GM23338 (cell line): Measurements from ENCODE around the gene EFS. TPM values are rescaled to one million over a fixed set of nuclear protein-coding genes. Genes with fewer than 3 reads are reported as not detected.

ENCODE experiments used
- ATAC-seq: fragments of 200-7000 bp; cut with Tn5 transposase; 3 replicates; pipeline ENCODE4 v1.9.1; 2020
- DNase-seq: peaks from one replicate; pipeline ENCODE4 v3.0.0-alpha.2; 2015; ENCODE audit warnings: low spot score
- H2AFZ ChIP-seq: fragments of 200-600 bp; sonication (generic); 2 replicates; pipeline ENCODE4 v1.8.0; 2016; ENCODE audit warnings: antibody characterized with exemption, mild to moderate bottlenecking, moderate library complexity
- H3F3A ChIP-seq: fragments of 200-600 bp; sonication (generic); replicated peaks from 2 replicates; pipeline ENCODE4 v1.8.0; 2017; ENCODE audit warnings: antibody characterized with exemption, mixed run types, low read depth
- H3K27ac ChIP-seq: fragments of 200-600 bp; sonication (generic); 2 replicates; pipeline ENCODE4 v1.6.1; 2016; ENCODE audit warnings: low read depth
- H3K27me3 ChIP-seq: fragments of 200-600 bp; sonication (generic); 2 replicates; pipeline ENCODE4 v1.8.0; 2016; ENCODE audit warnings: mild to moderate bottlenecking, mixed run types, moderate library complexity; ENCODE audit not compliant: insufficient read depth
- H3K36me3 ChIP-seq: fragments of 200-600 bp; sonication (generic); 2 replicates; pipeline ENCODE4 v1.8.0; 2016; ENCODE audit warnings: mild to moderate bottlenecking; ENCODE audit not compliant: insufficient read depth
- H3K4me1 ChIP-seq: fragments of 200-600 bp; sonication (generic); 2 replicates; pipeline ENCODE4 v1.8.0; 2016; ENCODE audit warnings: mild to moderate bottlenecking, moderate library complexity; ENCODE audit not compliant: insufficient read depth
- H3K4me2 ChIP-seq: fragments of 200-600 bp; sonication (generic); 2 replicates; pipeline ENCODE4 v1.7.1; 2017; ENCODE audit warnings: mixed run types
- H3K4me3 ChIP-seq: fragments of 200-600 bp; sonication (generic); 2 replicates; pipeline ENCODE4 v1.6.1; 2016; ENCODE audit warnings: mixed run types
- H3K79me2 ChIP-seq: fragments of 200-600 bp; sonication (generic); replicated peaks from 2 replicates; pipeline ENCODE4 v1.8.0; 2017; ENCODE audit warnings: mild to moderate bottlenecking; ENCODE audit not compliant: insufficient read depth
- H3K9me2 ChIP-seq: fragments of 200-600 bp; sonication (generic); 2 replicates; pipeline ENCODE4 v1.8.0; 2017; ENCODE audit not compliant: insufficient read depth
- H4K20me1 ChIP-seq: fragments of 200-600 bp; sonication (generic); replicated peaks from 2 replicates; pipeline ENCODE4 v1.8.0; 2017; ENCODE audit warnings: mild to moderate bottlenecking; ENCODE audit not compliant: insufficient read depth
- H3K27ac Mint-ChIP-seq: 2 replicates; pipeline ENCODE4 v1.8.0; 2020; ENCODE audit warnings: inconsistent platforms, mild to moderate bottlenecking, moderate library complexity, mixed read lengths
- H3K27me3 Mint-ChIP-seq: 3 replicates; pipeline ENCODE4 v1.8.0; 2022; ENCODE audit warnings: low read depth, mild to moderate bottlenecking, moderate library complexity, mixed read lengths, inconsistent platforms; ENCODE audit not compliant: insufficient read depth, poor library complexity
- H3K36me3 Mint-ChIP-seq: 3 replicates; pipeline ENCODE4 v1.8.0; 2021; ENCODE audit warnings: low read depth, mild to moderate bottlenecking, inconsistent platforms, moderate library complexity, mixed read lengths
- H3K4me1 Mint-ChIP-seq: 3 replicates; pipeline ENCODE4 v1.8.0; 2020; ENCODE audit warnings: mild to moderate bottlenecking, inconsistent platforms, mixed read lengths
- H3K4me3 Mint-ChIP-seq: 3 replicates; pipeline ENCODE4 v1.8.0; 2021; ENCODE audit warnings: moderate library complexity, mild to moderate bottlenecking, inconsistent platforms, mixed read lengths
- H3K9me3 Mint-ChIP-seq: 3 replicates; pipeline ENCODE4 v1.8.0; 2020; ENCODE audit warnings: moderate library complexity, mild to moderate bottlenecking, inconsistent platforms, mixed read lengths
- CREB1 ChIP-seq: fragments of 250-450 bp; sonication (Bioruptor Pico); IDR thresholded peaks from 2 replicates; pipeline ENCODE4 v1.5.0; 2020; ENCODE audit warnings: low read depth, mild to moderate bottlenecking, moderate library complexity
- CTCF ChIP-seq, 2 experiments: fragments of 200-600 bp in 1 of 2; sonication (generic) in 1 of 2; conservative IDR thresholded peaks; 2 replicates each; pipeline versions ENCODE4 v1.5.1 to v1.6.1; 2016 to 2017; ENCODE audit warnings: antibody characterized with exemption in 2 of 2, low read depth in 2 of 2, mild to moderate bottlenecking in 2 of 2, moderate library complexity in 1 of 2
- ETS1 ChIP-seq: IDR thresholded peaks from 2 replicates; pipeline ENCODE4 v1.6.1; 2016; ENCODE audit warnings: antibody characterized with exemption
- EZH2phosphoT487 ChIP-seq: fragments of 200-600 bp; sonication (generic); IDR thresholded peaks from one replicate; pipeline ENCODE4 v1.8.1; 2018; ENCODE audit warnings: antibody characterized with exemption; ENCODE audit not compliant: unreplicated experiment
- JUNB ChIP-seq: IDR thresholded peaks from one replicate; pipeline ENCODE4 v1.6.1; 2016; ENCODE audit warnings: antibody characterized with exemption; ENCODE audit not compliant: unreplicated experiment
- NANOG ChIP-seq: IDR thresholded peaks from 2 replicates; pipeline ENCODE4 v1.6.1; 2016; ENCODE audit warnings: antibody characterized with exemption, borderline replicate concordance
- POLR2AphosphoS5 ChIP-seq: IDR thresholded peaks from 2 replicates; pipeline ENCODE4 v1.6.1; 2016; ENCODE audit warnings: antibody characterized with exemption, low read depth
- STAT1 ChIP-seq: IDR thresholded peaks from one replicate; pipeline ENCODE4 v1.6.1; 2016; ENCODE audit warnings: antibody characterized with exemption; ENCODE audit not compliant: unreplicated experiment
- ZNF331 ChIP-seq: fragments of 250-450 bp; sonication (Bioruptor Pico); IDR thresholded peaks from 2 replicates; pipeline ENCODE4 v1.5.0; 2020; ENCODE audit warnings: low read depth, mild to moderate bottlenecking, moderate library complexity
- polyA plus RNA-seq: library from polyadenylated mRNA; unstranded; fragments of >200 nt; fragmentation: Nextera tagmentation; extraction: Ambion mirVana; gene quantifications from 2 replicates; pipeline ENCODE4 v1.2.1, GENCODE V29; 2016
- total RNA-seq: library from RNA; depleted of rRNA; stranded (reverse); fragments of >200 nt; shearing (Covaris generic); gene quantifications from 2 replicates; pipeline ENCODE4 v1.2.3, GENCODE V29; 2014
- TF ChIP-seq, protein P1 (sequence below): IDR thresholded peaks from one replicate; pipeline ENCODE4 v1.6.1; 2018; ENCODE audit warnings: antibody characterized with exemption; ENCODE audit not compliant: unreplicated experiment

Gene EFS
- total and polyA plus RNA-seq, 2 experiments from 2014 or later, result 5.1 to 18.9 TPM

- DNase-seq (peak; percentile 67), ATAC-seq (peak; percentile 74)
- Histone ChIP-seq H3K27ac (no peak overlapping the region), H3K27me3 (peaks cover 37% of the 10 kb centered on the region), H3K36me3 (no peaks in the 10 kb centered on the region), H3F3A (no peaks in the 10 kb centered on the region), H3K4me2 (peak overlapping the region; percentile 94), H2AFZ (peak overlapping the region; percentile 69), H3K9me2 (no peaks in the 10 kb centered on the region), H3K79me2 (no peaks in the 10 kb centered on the region), H4K20me1 (peaks cover 5% of the 10 kb centered on the region; the same call in 1 of the 2 replicates), H3K4me1 (peaks cover 5% of the 10 kb centered on the region; the same call in 1 of the 2 replicates), H3K4me3 (peak overlapping the region; percentile 85)
- Mint-ChIP-seq H3K4me1 (peaks cover 15% of the 10 kb centered on the region), H3K4me3 (peak overlapping the region; percentile 69), H3K27me3 (peaks cover 16% of the 10 kb centered on the region), H3K36me3 (peaks cover 16% of the 10 kb centered on the region), H3K9me3 (no peaks in the 10 kb centered on the region; the same call in 1 of the 3 replicates), H3K27ac (no peak overlapping the region)
- TF ChIP-seq JUNB (no peak), CTCF (conservative IDR thresholded peaks at IDR 0.05; ENCODE audit: low read depth in 2 of 2) (peak; percentile 25 to 59)
These were observed 13.1 kb downstream of the EFS start for GRCh38 chr14:23351681-23352505.

- H3K4me1 Mint-ChIP-seq, result peaks cover 24% of the 10 kb centered on the region
- H3K9me3 Mint-ChIP-seq, result no peaks in the 10 kb centered on the region; the same call in 1 of the 3 replicates
- no peak overlapping the region for H3K4me3 ChIP-seq
- H3K4me3 Mint-ChIP-seq, result no peak overlapping the region
- H3K9me2 ChIP-seq, result no peaks in the 10 kb centered on the region
- DNase-seq (no peak), ATAC-seq (no peak)
- H3K36me3 Mint-ChIP-seq, result peaks cover 9% of the 10 kb centered on the region
- H3K79me2 ChIP-seq, result no peaks in the 10 kb centered on the region
- no peak overlapping the region for H3K27ac Mint-ChIP-seq
- H3K27ac ChIP-seq, result no peak overlapping the region
- H3K4me2 ChIP-seq, result no peak overlapping the region
- peaks cover 5% of the 10 kb centered on the region; the same call in 1 of the 2 replicates for H4K20me1 ChIP-seq
- no peak for TF ChIP-seq EZH2phosphoT487
- H3K36me3 ChIP-seq, result no peaks in the 10 kb centered on the region
- H3K27me3 ChIP-seq, result peaks cover 29% of the 10 kb centered on the region
- H3K27me3 Mint-ChIP-seq, result peaks cover 16% of the 10 kb centered on the region
- H3K4me1 ChIP-seq, result peaks cover 15% of the 10 kb centered on the region
- peaks cover 6% of the 10 kb centered on the region; the same call in 1 of the 2 replicates for H3F3A ChIP-seq
- no peak overlapping the region for H2AFZ ChIP-seq
These were observed 15.7 kb downstream of the EFS start for GRCh38 chr14:23349156-23349845.

- Mint-ChIP-seq H3K4me3 (no peak overlapping the region), H3K36me3 (peaks cover 9% of the 10 kb centered on the region), H3K9me3 (no peaks in the 10 kb centered on the region; the same call in 1 of the 3 replicates), H3K27ac (no peak overlapping the region; the same call in 1 of the 2 replicates), H3K4me1 (peaks cover 20% of the 10 kb centered on the region), H3K27me3 (peaks cover 9% of the 10 kb centered on the region)
- Histone ChIP-seq H3K4me2 (no peak overlapping the region), H3K4me3 (no peak overlapping the region), H4K20me1 (peaks cover 5% of the 10 kb centered on the region; the same call in 1 of the 2 replicates), H3K36me3 (no peaks in the 10 kb centered on the region), H3K79me2 (no peaks in the 10 kb centered on the region), H2AFZ (no peak overlapping the region), H3F3A (peaks cover 6% of the 10 kb centered on the region; the same call in 1 of the 2 replicates), H3K27ac (no peak overlapping the region), H3K27me3 (peaks cover 19% of the 10 kb centered on the region), H3K4me1 (peaks cover 15% of the 10 kb centered on the region), H3K9me2 (no peaks in the 10 kb centered on the region)
- ATAC-seq (no peak), DNase-seq (no peak)
- TF ChIP-seq STAT1 (no peak), NANOG (no peak), POLR2AphosphoS5 (no peak), ETS1 (no peak), JUNB (no peak), ZNF331 (CRISPR knock-in tag) (no peak), EZH2phosphoT487 (no peak), CREB1 (CRISPR knock-in tag) (no peak)
- TF ChIP-seq, protein P1, sequence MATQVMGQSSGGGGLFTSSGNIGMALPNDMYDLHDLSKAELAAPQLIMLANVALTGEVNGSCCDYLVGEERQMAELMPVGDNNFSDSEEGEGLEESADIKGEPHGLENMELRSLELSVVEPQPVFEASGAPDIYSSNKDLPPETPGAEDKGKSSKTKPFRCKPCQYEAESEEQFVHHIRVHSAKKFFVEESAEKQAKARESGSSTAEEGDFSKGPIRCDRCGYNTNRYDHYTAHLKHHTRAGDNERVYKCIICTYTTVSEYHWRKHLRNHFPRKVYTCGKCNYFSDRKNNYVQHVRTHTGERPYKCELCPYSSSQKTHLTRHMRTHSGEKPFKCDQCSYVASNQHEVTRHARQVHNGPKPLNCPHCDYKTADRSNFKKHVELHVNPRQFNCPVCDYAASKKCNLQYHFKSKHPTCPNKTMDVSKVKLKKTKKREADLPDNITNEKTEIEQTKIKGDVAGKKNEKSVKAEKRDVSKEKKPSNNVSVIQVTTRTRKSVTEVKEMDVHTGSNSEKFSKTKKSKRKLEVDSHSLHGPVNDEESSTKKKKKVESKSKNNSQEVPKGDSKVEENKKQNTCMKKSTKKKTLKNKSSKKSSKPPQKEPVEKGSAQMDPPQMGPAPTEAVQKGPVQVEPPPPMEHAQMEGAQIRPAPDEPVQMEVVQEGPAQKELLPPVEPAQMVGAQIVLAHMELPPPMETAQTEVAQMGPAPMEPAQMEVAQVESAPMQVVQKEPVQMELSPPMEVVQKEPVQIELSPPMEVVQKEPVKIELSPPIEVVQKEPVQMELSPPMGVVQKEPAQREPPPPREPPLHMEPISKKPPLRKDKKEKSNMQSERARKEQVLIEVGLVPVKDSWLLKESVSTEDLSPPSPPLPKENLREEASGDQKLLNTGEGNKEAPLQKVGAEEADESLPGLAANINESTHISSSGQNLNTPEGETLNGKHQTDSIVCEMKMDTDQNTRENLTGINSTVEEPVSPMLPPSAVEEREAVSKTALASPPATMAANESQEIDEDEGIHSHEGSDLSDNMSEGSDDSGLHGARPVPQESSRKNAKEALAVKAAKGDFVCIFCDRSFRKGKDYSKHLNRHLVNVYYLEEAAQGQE, result no peak
These were observed 16.7 kb downstream of the EFS start for GRCh38 chr14:23348297-23348655.
